Measurements from ENCODE around the gene FAM163B.

FAM163B gene

GRCh38 chr9:133609311-133610098 lies at the start of gene FAM163B:
TSS of gene FAM163B (minus strand) at chr9:133609389. CDS start at chr9:133580223, 29,166 bp downstream.
- Histone ChIP-seq H3K4me3 (no peak within 1 kb of the TSS), H3K9me3 (no peaks in the 10 kb centered on the region), H3K4me1 (peaks cover 0 to 8% (median 0%) of the 10 kb centered on the region in 4 donors), H3K27me3 (peaks cover 0 to 98% of the 10 kb centered on the region in 2 donors), H3K36me3 (no peaks in the 10 kb centered on the region), H3K27ac (no peak within 1 kb of the TSS)
- no peak for DNase-seq
- intact Hi-C loops (cut with DNase I; ENCODE audit: low total_unique reads) = no loop called here
- TF ChIP-seq CTCF (IDR thresholded peaks at IDR 0.05) = no peak

- H3K9me3 ChIP-seq = no peaks in the 10 kb centered on the region
- H3K4me1 ChIP-seq = peaks cover 0 to 14% (median 13%) of the 10 kb centered on the region in 4 donors
- no peak overlapping the region for H3K27ac ChIP-seq
- H3K4me3 ChIP-seq = no peak overlapping the region
- H3K27me3 ChIP-seq = peaks cover 0 to 92% of the 10 kb centered on the region in 2 donors
- intact Hi-C loops (cut with DNase I; ENCODE audit: low total_unique reads) = no loop called here
- H3K36me3 ChIP-seq = no peaks in the 10 kb centered on the region
- no peak for TF ChIP-seq CTCF (IDR thresholded peaks at IDR 0.05)
- DNase-seq = no peak
Observed at GRCh38 chr9:133657120-133657661, 48.0 kb upstream of the FAM163B start.

- Histone ChIP-seq H3K4me3 (no peak overlapping the region), H3K36me3 (no peaks in the 10 kb centered on the region), H3K4me1 (peaks cover 0 to 14% (median 13%) of the 10 kb centered on the region in 4 donors), H3K27ac (no peak overlapping the region), H3K27me3 (peaks cover 0 to 92% of the 10 kb centered on the region in 2 donors), H3K9me3 (no peaks in the 10 kb centered on the region)
- no peak for DNase-seq
- no peak for TF ChIP-seq CTCF (IDR thresholded peaks at IDR 0.05)
- intact Hi-C loops (cut with DNase I; ENCODE audit: low total_unique reads) = no loop called here
Observed at GRCh38 chr9:133656211-133657119, 47.3 kb upstream of the FAM163B start.

GRCh38 chr9:133655701-133656100 lies 46.5 kb upstream of the FAM163B start:
- no peak for TF ChIP-seq CTCF (IDR thresholded peaks at IDR 0.05)
- H3K4me1 ChIP-seq = peaks cover 0 to 14% (median 13%) of the 10 kb centered on the region in 4 donors
- intact Hi-C loops (cut with DNase I; ENCODE audit: low total_unique reads) = no loop called here
- H3K36me3 ChIP-seq = no peaks in the 10 kb centered on the region
- no peak overlapping the region for H3K27ac ChIP-seq
- no peak overlapping the region for H3K4me3 ChIP-seq
- DNase-seq = no peak
- H3K9me3 ChIP-seq = no peaks in the 10 kb centered on the region
- H3K27me3 ChIP-seq = peaks cover 0 to 92% of the 10 kb centered on the region in 2 donors

- Histone ChIP-seq H3K27me3 (peaks cover 0 to 85% of the 10 kb centered on the region in 2 donors), H3K4me1 (peaks cover 0 to 14% (median 13%) of the 10 kb centered on the region in 4 donors), H3K4me3 (no peak overlapping the region), H3K36me3 (no peaks in the 10 kb centered on the region), H3K27ac (no peak overlapping the region), H3K9me3 (no peaks in the 10 kb centered on the region)
- DNase-seq = no peak
- intact Hi-C loops (cut with DNase I; ENCODE audit: low total_unique reads) = no loop called here
- TF ChIP-seq CTCF (IDR thresholded peaks at IDR 0.05) = no peak
Observed at GRCh38 chr9:133654736-133655657, 45.8 kb upstream of the FAM163B start.
